ENCODE measurements around the gene CABLES2. TPM values are rescaled to one million over a fixed set of nuclear protein-coding genes. Genes with fewer than 3 reads are reported as not detected.

Gene CABLES2
- total and polyA plus RNA-seq, 9 of the 15 experiments (the other 6 are each of a cell fraction or from before 2014, with no cell fraction given): 0.46 to 4.2 (median 1.6) TPM

- TF ChIP-seq E2F8 (IDR thresholded peaks at IDR 0.05; ENCODE audit: low read depth, partially characterized antibody) (no peak), SMARCA5 (IDR thresholded peaks at IDR 0.05) (no peak), HOXB6 (CRISPR knock-in tag; IDR thresholded peaks at IDR 0.05; ENCODE audit: borderline replicate concordance) (no peak), ZNF318 (IDR thresholded peaks at IDR 0.05; ENCODE audit: borderline replicate concordance in 1 of 2, low read depth in 1 of 2) (no peak), SRSF9 (IDR thresholded peaks at IDR 0.05; ENCODE audit: borderline replicate concordance, low read depth, low read length) (no peak), POLR2A (conservative IDR thresholded peaks at IDR 0.05) (0 out of 2 replicates have a peak, but pooled peaks have one; percentile 28), SAFB2 (IDR thresholded peaks at IDR 0.05; ENCODE audit: borderline replicate concordance, low read depth, low read length, severe bottlenecking) (no peak), NEUROD1 (IDR thresholded peaks at IDR 0.05; ENCODE audit: borderline replicate concordance, low read depth, low read length, partially characterized antibody) (no peak), YY1 (IDR thresholded peaks at IDR 0.05; ENCODE audit: borderline replicate concordance in 1 of 3, control insufficient read depth in 1 of 3, extremely low read depth in 1 of 3, insufficient read depth in 3 of 3, insufficient read length in 1 of 3, insufficient replicate concordance in 2 of 3, low read depth in 1 of 3, low read length in 2 of 3) (peak in 1 of 3 experiments; percentile 34), NFRKB (IDR thresholded peaks at IDR 0.05; ENCODE audit: low read depth) (no peak), KLF1 (tag; IDR thresholded peaks at IDR 0.05) (no peak)
- TF ChIP-seq, protein P1, sequence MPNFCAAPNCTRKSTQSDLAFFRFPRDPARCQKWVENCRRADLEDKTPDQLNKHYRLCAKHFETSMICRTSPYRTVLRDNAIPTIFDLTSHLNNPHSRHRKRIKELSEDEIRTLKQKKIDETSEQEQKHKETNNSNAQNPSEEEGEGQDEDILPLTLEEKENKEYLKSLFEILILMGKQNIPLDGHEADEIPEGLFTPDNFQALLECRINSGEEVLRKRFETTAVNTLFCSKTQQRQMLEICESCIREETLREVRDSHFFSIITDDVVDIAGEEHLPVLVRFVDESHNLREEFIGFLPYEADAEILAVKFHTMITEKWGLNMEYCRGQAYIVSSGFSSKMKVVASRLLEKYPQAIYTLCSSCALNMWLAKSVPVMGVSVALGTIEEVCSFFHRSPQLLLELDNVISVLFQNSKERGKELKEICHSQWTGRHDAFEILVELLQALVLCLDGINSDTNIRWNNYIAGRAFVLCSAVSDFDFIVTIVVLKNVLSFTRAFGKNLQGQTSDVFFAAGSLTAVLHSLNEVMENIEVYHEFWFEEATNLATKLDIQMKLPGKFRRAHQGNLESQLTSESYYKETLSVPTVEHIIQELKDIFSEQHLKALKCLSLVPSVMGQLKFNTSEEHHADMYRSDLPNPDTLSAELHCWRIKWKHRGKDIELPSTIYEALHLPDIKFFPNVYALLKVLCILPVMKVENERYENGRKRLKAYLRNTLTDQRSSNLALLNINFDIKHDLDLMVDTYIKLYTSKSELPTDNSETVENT (CRISPR knock-in tag; IDR thresholded peaks at IDR 0.05): no peak; the same call in 1 of the 2 replicates
Measured at GRCh38 chr20:62366370-62367135, 40.5 kb downstream of the CABLES2 start (continued).

Data from K562 (cell line).